ENCODE data around the gene PDCD2. TPM values are rescaled to one million over a fixed set of nuclear protein-coding genes. Genes with fewer than 3 reads are reported as not detected.

Gene PDCD2
- total RNA-seq, 1 experiment from 2014 or later = 73.0 TPM

DNA sequence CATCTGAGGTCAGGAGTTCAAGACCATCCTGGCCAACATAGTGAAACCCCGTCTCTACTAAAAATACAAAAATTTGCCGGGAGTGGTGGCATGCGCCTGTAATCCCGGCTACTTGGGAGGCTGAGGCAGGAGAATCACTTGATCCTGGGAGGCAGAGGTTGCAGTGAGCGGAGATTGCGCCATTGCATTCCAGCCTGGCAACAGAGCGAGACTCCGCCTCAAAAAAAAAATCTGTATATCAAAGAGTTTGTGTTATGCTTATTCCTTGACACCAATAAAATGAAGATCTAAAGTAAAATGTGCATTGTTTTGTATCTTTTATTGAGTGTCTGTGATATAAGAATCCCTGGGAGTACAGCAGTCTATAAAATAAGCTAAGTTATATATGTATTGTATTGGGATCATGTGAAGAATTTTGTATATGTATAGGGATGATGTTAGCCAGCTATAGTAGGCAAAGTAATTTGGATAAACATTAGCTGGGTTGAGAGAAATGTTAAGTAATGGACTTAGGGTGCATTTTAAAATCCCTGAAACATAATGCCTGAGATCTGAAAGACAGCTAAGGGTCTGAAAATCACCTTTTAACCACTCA lies 19.4 kb downstream of the PDCD2 start:
- POLR2A ChIA-PET = no interaction called here
- no peaks in the 10 kb centered on the region for H3K4me1 Mint-ChIP-seq (ENCODE audit: low read depth, unreplicated experiment)
- H3K27ac Mint-ChIP-seq (ENCODE audit: unreplicated experiment) = no peak overlapping the region
- H3K4me3 ChIP-seq (ENCODE audit: low read depth, low read length) = no peak overlapping the region
- H3K4me1 ChIP-seq = no peaks in the 10 kb centered on the region
- H3K27me3 Mint-ChIP-seq (ENCODE audit: insufficient read depth, unreplicated experiment) = no peaks in the 10 kb centered on the region
- intact Hi-C loops (cut with micrococcal nuclease; ENCODE audit: unreplicated experiment) = no loop called here
- CTCF ChIA-PET = no interaction called here
- no peak overlapping the region for H3K4me3 Mint-ChIP-seq (ENCODE audit: unreplicated experiment)
- TF ChIP-seq, protein P1, sequence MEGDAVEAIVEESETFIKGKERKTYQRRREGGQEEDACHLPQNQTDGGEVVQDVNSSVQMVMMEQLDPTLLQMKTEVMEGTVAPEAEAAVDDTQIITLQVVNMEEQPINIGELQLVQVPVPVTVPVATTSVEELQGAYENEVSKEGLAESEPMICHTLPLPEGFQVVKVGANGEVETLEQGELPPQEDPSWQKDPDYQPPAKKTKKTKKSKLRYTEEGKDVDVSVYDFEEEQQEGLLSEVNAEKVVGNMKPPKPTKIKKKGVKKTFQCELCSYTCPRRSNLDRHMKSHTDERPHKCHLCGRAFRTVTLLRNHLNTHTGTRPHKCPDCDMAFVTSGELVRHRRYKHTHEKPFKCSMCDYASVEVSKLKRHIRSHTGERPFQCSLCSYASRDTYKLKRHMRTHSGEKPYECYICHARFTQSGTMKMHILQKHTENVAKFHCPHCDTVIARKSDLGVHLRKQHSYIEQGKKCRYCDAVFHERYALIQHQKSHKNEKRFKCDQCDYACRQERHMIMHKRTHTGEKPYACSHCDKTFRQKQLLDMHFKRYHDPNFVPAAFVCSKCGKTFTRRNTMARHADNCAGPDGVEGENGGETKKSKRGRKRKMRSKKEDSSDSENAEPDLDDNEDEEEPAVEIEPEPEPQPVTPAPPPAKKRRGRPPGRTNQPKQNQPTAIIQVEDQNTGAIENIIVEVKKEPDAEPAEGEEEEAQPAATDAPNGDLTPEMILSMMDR (IDR thresholded peaks at IDR 0.05; ENCODE audit: insufficient read depth in 1 of 2, low read depth in 1 of 2, low read length in 1 of 2, severe bottlenecking in 1 of 2, unreplicated experiment in 1 of 2) = no peak
- H3K27me3 ChIP-seq (replicated peaks; ENCODE audit: control insufficient read depth, insufficient read depth, low read length) = no peaks in the 10 kb centered on the region
- no peak for DNase-seq
- no TSS peak for BruUV-seq (replicated peaks)
- H3K9me3 ChIP-seq = no peaks in the 10 kb centered on the region
- peaks cover 82% of the 10 kb centered on the region for H3K36me3 Mint-ChIP-seq (ENCODE audit: insufficient read depth, unreplicated experiment)
- H3K36me3 ChIP-seq (ENCODE audit: control insufficient read depth, insufficient read depth, low read length) = no peaks in the 10 kb centered on the region; the same call in 1 of the 2 replicates
- no peaks in the 10 kb centered on the region for H3K9me3 Mint-ChIP-seq (ENCODE audit: unreplicated experiment)

DNA sequence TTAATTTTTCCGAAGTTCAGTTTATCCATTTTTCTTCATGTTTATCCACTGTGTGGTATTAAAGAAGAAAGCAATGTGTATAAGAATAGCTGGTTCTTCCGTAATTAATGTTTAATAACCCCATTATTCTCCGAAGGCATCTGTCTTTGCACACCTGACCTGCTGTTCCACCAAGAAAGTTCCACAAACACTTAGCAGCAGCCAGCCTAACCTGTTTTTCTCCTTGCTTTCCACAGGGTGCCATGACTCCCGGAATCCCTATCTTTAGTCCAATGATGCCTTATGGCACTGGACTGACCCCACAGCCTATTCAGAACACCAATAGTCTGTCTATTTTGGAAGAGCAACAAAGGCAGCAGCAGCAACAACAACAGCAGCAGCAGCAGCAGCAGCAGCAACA lies 22.9 kb downstream of the PDCD2 start:
- Histone ChIP-seq H3K4me3 (ENCODE audit: low read depth, low read length) (no peak overlapping the region), H3K36me3 (ENCODE audit: control insufficient read depth, insufficient read depth, low read length) (peaks cover 1% of the 10 kb centered on the region; the same call in 1 of the 2 replicates), H3K9me3 (no peaks in the 10 kb centered on the region), H3K4me1 (no peaks in the 10 kb centered on the region), H3K27me3 (replicated peaks; ENCODE audit: control insufficient read depth, insufficient read depth, low read length) (no peaks in the 10 kb centered on the region)
- H3K27me3 Mint-ChIP-seq (ENCODE audit: insufficient read depth, unreplicated experiment) = no peaks in the 10 kb centered on the region
- H3K4me1 Mint-ChIP-seq (ENCODE audit: low read depth, unreplicated experiment) = no peaks in the 10 kb centered on the region
- POLR2A ChIA-PET = no interaction called here
- no peaks in the 10 kb centered on the region for H3K9me3 Mint-ChIP-seq (ENCODE audit: unreplicated experiment)
- intact Hi-C loops (cut with micrococcal nuclease; ENCODE audit: unreplicated experiment) = no loop called here
- BruUV-seq (replicated peaks) = no TSS peak
- no peak overlapping the region for H3K4me3 Mint-ChIP-seq (ENCODE audit: unreplicated experiment)
- TF ChIP-seq, protein P1 (IDR thresholded peaks at IDR 0.05; ENCODE audit: insufficient read depth in 1 of 2, low read depth in 1 of 2, low read length in 1 of 2, severe bottlenecking in 1 of 2, unreplicated experiment in 1 of 2) = no peak
- H3K36me3 Mint-ChIP-seq (ENCODE audit: insufficient read depth, unreplicated experiment) = peaks cover 75% of the 10 kb centered on the region
- no peak for DNase-seq
- H3K27ac Mint-ChIP-seq (ENCODE audit: unreplicated experiment) = no peak overlapping the region
- CTCF ChIA-PET = no interaction called here

DNA sequence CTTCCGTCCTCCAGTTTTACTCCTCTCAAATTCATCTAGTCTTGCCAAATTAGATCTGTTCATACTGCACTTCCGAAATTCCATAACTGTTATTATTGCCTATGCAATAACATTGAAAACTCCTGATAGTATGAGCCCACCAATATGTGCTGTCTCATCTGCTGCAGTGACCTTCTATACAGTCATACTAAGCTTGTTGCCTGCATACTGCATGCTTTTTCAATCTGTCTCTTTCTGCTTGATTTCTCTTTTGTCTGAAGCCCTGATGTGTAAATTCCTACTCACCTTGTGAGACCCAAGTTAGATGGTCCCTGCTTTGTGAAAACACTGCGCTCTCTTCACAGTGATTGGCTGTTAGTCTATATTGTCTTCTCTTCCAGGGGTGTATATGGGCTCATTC lies 29.1 kb downstream of the PDCD2 start:
- Mint-ChIP-seq H3K9me3 (ENCODE audit: unreplicated experiment) (no peaks in the 10 kb centered on the region), H3K27ac (ENCODE audit: unreplicated experiment) (no peak overlapping the region), H3K36me3 (ENCODE audit: insufficient read depth, unreplicated experiment) (peaks cover 41% of the 10 kb centered on the region), H3K4me3 (ENCODE audit: unreplicated experiment) (no peak overlapping the region), H3K27me3 (ENCODE audit: insufficient read depth, unreplicated experiment) (no peaks in the 10 kb centered on the region), H3K4me1 (ENCODE audit: low read depth, unreplicated experiment) (peaks cover 8% of the 10 kb centered on the region)
- Histone ChIP-seq H3K27me3 (replicated peaks; ENCODE audit: control insufficient read depth, insufficient read depth, low read length) (no peaks in the 10 kb centered on the region), H3K4me1 (peaks cover 9% of the 10 kb centered on the region), H3K36me3 (ENCODE audit: control insufficient read depth, insufficient read depth, low read length) (peaks cover 1% of the 10 kb centered on the region; the same call in 1 of the 2 replicates), H3K4me3 (ENCODE audit: low read depth, low read length) (peak overlapping the region; percentile 92), H3K9me3 (no peaks in the 10 kb centered on the region)
- CTCF ChIA-PET = no interaction called here
- no TSS peak for BruUV-seq (replicated peaks)
- TF ChIP-seq, protein P1 (IDR thresholded peaks at IDR 0.05; ENCODE audit: insufficient read depth in 1 of 2, low read depth in 1 of 2, low read length in 1 of 2, severe bottlenecking in 1 of 2, unreplicated experiment in 1 of 2) = no peak
- POLR2A ChIA-PET = no interaction called here
- intact Hi-C loops (cut with micrococcal nuclease; ENCODE audit: unreplicated experiment) = no loop called here
- DNase-seq = no peak

All from Caco-2 (cell line).